Spleen (tissue), 7 donors: Measurements from ENCODE around the gene PHOSPHO1.

Experiments used
- CTCF ChIP-seq, 11 experiments: fragments of 200-600 bp in 7 of 11; fragments of 450-650 bp in 4 of 11; sonication (generic) in 4 of 11; IDR thresholded peaks in 8 of 11; conservative IDR thresholded peaks in 3 of 11; 1 replicate in 7 of 11; 2 replicates in 4 of 11; pipeline versions ENCODE4 v1.4.0 to v1.8.0; 2016 to 2021; ENCODE audit warnings: antibody characterized with exemption in 11 of 11, inconsistent platforms in 4 of 11, mild to moderate bottlenecking in 1 of 11
- POLR2A ChIP-seq, 3 donors: fragments of 450-650 bp; IDR thresholded peaks; one replicate each; pipeline ENCODE4 v1.5.1; 2017; ENCODE audit warnings: antibody characterized with exemption in 3 of 3, mild to moderate bottlenecking in 1 of 3
- POLR2AphosphoS5 ChIP-seq, 3 donors: sonication (generic); formaldehyde crosslinking; IDR thresholded peaks; one replicate each; pipeline ENCODE4 v1.5.1; 2017; ENCODE audit warnings: antibody characterized with exemption in 3 of 3
- donor health status: DM: no; HTN: no; CAD: no; lungs with moderate emphysema.
- donor health status: DM: no; HTN: no; CAD: no.
- donor health status: DM: no; HTN: no; CAD: no.

GRCh38 chr17:49187301-49187700, 43.3 kb downstream of the PHOSPHO1 start:
- TF ChIP-seq POLR2A (IDR thresholded peaks at IDR 0.05) (no peak), CTCF (IDR thresholded peaks at IDR 0.05 in 8 of 11, conservative IDR thresholded peaks at IDR 0.05 in 3 of 11) (no peak), POLR2AphosphoS5 (IDR thresholded peaks at IDR 0.05) (no peak)
